SKM-1 treated with dmso at 0.1 percent for 144 hours (cell line): Measurements from ENCODE around the gene LSM3.
"Not testable (repeated sequence)": the region's sequence is repeated elsewhere in the genome, so short reads cannot be mapped to it uniquely, and the experiment has no call there.

ENCODE experiments used
- DNase-seq: peaks from one replicate; lab custom pipeline; 2025; ENCODE audit not compliant: unreplicated experiment; lab: John Stamatoyannopoulos, UW

LSM3 gene

DNA sequence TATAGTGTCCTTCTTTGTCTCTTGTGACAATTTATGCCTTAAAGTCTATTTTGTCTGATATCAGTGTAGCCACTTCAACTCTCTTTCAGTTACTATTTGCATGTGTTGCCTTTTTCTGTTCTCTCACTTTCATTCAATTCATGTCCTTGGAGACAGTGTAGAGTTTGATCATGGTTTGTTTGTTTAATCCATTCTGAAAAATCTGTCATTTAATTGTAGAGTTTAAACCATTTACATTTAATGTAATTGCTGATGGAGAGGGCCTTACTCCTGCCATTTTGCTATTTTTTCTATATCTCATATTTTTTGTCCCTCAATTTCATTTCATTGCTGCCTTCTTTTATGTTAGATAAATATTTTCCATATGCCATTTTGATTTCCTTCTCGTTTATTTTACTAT is 42.3 kb downstream of the LSM3 start:
- no peak for DNase-seq

- no peak for DNase-seq
Measured at GRCh38 chr3:14221902-14222301, 43.3 kb downstream of the LSM3 start.

DNA sequence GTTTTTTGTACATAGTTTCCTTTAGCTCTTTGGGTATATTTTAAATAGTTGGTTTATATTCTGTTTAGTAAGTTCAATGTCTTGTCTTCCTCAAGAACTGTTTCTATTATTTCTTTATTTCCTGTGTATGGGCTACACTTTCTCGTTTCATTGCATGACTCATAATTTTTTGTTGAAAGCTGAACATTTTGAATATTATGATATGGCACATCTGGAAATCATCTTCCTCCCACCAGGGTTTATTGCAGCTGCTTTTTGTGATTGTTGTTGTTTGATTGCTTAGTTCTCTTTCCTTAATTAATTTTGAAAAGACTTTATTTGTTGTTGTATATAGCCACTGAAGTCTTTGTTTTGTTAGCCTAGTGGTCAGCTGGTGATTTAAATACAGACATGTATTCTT is 43.8 kb downstream of the LSM3 start:
- DNase-seq, result no peak

GRCh38 chr3:14222900-14223594 is 44.4 kb downstream of the LSM3 start:
- DNase-seq, result no peak

DNA sequence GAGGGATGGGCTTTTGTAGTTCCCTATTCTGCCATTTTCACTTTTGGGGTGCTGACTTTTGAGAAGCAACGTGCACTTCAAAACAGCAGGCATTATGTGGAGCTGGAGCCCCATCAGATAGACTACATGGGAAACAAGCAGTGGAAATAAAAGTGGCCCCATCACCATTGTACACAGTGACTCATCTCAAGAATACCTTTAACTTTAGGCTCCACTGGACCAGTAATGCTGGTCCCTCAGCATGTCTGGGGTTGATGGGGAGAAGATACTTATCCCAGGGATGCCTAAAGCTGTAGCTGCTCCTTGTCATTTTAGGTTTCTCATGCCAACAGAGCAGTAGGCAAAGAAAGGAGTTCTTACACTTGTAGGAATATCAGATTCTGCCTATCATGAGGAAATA is 45.0 kb downstream of the LSM3 start:
- DNase-seq, result no peak

DNA sequence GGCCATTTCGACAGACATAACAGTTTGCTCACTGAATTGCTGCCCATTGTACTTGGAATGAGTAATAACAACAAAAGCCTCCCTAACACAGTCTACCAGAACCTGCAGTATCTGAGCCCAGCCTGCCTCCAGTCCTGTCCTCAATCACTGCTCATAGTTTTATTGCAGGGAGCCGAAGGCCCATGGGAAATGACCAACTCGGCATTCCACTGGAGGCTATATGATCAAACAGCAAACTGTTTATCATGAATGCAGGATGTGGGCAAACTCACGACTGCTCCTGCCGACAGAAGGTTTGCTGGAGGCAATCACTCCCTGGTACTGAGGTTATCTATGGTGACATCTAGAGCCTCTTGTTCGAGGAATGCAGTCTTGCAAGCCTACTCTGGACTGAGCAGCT is 46.3 kb downstream of the LSM3 start:
- DNase-seq, result no peak

GRCh38 chr3:14225421-14225820 is 46.8 kb downstream of the LSM3 start:
- DNase-seq, result no peak

DNA sequence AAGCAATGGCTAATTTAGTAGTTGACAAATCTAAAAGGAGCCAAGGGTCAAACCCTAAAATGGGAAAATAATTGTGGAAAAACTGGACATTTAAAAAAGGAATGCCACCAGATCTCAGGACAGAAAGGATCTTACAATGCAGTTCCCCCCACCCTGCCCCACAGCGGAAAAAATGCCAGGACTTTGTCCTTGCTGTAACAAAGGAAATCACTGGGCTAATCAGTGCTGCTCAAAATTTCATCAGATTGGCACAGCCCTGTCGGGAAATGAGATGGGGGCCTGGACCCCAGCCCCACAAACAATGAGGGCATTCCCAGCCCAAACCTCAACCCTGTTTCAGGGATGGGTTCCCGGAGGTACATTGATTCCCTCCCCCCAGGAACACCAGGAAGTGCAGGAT is 47.7 kb downstream of the LSM3 start:
- not testable (repeated sequence) for DNase-seq

GRCh38 chr3:14227856-14228255 is 49.2 kb downstream of the LSM3 start:
- no peak for DNase-seq

DNA sequence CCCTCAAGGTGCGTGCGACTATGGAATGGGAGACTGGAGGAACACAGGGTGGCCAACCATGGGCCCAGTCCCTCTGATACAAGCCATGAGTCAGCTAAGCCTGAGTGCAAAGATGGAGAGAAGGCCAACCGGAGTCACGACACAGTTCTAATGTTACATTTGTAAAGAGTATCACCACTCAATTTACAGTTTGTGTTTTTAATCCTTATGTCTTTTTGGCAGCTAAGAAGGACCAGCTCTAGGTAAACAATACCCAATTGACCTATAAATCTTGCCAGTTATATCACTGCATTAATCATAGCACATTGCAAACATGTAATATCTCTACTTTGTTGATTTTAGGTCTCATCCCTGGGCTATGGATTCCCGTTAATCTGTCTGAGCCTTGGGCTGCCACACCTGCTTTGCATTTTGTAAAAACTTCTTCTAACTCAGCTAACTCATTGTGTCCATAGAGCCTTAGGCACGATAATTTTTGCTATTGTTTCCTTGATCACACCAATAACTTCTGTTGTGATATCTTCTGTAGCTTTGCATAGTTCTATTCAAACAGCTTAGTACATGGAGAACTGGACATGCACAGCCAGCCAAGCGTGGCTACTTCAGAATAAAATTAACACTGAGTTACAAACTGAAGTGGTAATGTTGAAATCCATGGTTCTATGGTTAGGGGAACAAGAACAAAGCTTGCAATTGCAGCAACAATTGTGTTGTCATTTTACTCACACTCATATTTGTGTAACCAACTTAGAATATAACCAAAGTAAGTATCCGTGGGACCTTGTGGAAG is 50.3 kb downstream of the LSM3 start:
- DNase-seq, result peak; percentile 3

DNA sequence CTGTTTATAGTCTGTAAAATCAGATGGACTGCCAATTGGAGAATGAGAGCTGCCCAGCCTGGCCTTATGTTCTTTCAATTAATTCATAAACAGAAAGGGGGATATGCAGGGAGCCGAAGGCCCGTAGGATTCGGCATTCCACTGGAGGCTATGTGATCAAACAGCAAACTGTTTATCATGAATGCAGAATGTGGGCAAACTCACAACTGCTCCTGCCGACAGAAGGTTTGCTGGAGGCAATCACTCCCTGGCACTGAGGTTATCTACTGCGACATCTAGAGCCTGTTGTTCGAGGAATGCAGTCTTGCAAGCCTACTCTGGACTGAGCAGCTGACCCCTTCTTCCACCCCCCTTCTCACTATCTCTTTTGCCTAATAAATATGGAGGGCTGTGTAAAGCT is 51.1 kb downstream of the LSM3 start:
- not testable (repeated sequence) for DNase-seq

DNA sequence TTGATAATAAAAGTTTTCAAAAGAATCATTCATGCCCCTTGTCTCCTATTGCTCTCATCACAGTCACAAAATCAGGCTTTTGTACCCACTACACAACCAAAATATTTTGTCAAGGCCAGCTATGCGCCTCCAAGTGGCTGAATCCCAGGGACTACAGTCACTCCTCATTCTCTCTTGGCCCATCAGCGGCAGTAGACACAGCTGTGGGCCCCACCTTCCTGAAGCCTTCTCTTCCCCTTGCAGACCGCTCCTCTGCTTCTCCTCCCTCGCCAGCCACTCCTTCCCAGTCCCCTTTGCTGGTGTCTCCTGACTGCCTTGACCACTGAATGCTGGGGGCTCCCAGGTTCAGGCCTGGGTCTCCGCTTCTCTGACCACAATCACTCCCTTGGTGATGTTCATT is 52.1 kb downstream of the LSM3 start:
- no peak for DNase-seq

DNA sequence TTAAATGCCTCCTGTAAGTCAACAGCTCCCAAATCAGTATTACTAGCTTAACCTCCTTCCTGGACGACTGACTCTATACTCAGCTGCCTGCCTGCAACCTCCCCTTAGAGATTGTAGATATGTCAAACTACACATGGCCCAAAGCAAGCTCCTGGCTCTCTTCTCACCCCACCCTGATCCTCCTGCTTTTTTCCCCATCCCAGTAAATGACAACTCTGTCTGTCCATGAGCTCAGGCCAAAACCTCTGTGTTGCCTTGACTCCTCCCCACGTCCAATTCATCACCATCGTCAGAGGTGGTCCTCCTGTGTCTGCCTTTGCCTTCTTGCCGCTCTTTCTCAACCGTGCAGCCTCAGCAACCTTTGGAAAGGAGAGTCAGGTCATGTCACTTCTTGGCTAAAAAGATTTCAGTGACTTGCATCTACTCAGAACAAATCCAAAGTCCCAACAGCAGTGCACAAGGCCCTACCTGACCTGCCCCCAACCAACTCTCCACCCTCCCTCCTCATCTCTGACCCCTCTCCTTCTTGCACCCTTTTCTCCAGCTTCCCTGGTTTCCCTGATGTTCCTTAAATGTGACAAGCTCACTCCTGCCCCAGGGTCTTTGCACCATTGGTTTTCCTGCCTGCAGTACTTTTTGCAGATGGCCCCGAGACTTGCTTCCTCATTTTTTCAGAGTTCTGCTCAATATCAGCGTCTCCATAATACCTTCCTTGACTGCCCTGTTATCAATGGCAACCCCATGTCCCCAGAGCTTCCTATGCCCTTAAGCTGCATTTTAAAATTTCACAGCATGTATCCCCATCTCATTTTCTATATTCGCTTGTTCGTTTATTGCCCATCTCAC is 52.8 kb downstream of the LSM3 start:
- no peak for DNase-seq

- DNase-seq, result no peak
Measured at GRCh38 chr3:14231998-14232501, 53.4 kb downstream of the LSM3 start.

DNA sequence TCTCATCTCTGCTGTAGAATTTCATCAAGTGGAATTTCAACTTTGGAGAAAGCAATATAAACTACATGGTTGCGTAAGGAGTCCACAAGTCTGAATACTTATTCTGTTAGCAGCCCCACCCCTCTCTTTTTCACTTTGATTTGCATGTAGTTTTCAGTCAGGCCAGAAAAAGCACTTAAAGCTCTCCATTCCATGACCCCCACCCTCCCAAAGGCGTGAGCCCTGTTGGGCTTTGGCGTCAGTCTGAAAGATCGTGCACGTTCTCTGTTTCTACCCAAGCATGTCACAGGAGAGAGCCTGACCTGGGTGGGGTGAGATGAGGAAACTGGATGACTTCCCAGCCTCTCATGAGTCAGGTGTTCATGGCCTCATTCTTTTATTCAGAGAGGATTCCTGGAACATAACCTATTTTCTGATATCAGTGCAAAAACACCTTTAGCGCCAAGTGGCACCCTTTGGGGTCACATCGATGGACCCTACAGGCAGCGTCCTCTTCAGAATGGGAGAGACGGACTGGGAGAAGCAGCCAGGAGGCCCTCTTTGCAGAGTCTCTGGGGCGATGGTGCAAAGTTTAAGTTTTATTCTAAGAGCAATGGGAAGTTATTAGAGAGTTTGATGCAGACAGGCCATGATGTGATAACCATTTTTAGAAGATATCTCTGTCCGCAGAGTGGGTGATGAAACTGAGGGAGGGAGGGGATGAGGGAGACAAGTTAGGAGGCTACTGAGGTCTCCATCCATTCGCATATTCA is 55.8 kb downstream of the LSM3 start:
- no peak for DNase-seq

DNA sequence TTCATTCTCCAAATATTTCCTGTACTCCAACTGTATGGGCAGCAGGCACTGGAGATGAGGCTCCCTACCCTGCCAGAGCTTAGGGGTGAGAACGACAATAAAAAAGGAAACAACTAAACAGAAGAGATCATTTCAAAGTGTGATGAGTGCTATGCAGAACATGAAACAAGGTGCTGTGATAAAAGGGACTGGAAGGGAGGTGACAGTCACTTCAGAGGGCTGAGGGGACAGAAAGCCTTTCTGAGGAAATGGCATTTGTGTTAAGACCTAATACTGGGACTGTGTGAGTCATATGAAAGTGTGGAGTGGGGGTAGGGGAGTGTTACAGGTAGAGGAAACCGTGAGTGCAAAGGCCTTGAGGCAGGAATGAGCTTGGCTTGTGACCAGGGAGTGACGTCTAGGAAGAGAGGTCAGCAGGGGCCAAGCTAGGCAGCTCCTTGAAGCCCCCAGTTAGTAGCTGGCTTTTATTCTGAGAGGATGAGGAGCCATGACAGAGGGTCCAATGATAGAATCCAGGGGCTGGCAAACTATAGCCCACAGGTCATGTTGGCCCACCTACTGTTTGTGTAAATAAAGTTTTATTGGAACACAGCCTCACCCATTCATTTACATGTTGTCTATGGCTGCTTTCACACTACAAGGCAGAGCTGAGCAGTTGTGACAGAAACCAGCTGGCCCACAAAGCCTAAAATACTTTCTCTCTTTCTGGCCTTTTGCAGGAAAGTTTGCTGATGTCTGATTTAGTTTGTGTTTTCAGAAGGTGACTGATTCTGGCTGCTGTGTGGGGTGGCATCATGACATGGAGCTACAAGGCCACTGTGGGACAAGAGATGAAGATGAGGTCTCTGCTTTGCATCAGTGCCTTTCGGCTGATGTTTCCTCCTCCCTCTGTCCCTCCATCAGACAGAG is 56.6 kb downstream of the LSM3 start:
- no peak for DNase-seq

GRCh38 chr3:14235912-14236295 is 57.3 kb downstream of the LSM3 start:
- DNase-seq, result no peak

GRCh38 chr3:14236902-14237301 is 58.3 kb downstream of the LSM3 start:
- no peak for DNase-seq

DNA sequence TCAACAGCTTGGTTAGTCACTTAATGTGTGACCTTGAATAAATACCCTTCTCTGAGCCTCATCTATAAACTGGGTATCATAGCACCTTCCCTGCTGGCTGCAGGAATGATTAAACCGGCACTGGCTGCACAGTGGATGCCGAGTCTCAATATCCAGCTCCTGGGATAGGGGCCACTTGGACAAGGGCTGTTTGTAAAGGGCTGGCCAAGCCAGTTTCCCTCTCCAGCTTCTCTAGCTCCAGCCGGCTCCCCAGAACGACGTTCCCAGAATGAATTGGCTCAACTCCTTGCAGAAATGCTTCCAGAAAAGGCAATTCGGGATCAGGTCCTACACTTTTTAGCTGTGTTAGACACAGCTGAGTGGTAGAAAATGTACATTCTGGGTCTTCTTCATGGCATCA is 58.8 kb downstream of the LSM3 start:
- no peak for DNase-seq

DNA sequence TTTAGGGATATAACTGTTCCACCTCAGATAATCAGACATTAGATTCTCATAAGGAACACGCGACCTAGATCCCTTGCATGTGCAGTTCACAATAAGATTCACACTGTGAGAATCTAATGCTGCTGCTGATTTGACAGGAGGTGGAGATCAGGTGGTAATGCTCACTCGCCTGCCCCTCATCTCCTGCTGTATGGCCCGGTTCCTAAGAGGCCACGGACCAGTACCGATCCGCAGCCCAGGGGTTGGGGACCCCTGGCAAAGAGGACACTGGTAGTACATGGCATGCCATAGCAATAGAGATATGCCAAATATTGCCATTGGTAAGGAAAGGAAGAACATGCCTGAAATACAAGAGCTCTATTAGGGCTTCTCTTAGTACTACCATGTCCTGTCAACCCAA is 59.7 kb downstream of the LSM3 start:
- DNase-seq, result no peak
